NCI-H345 (cell line): Measurements from ENCODE around the gene ARL6IP4.

Source experiments
- DNase-seq: peaks from one replicate; lab custom pipeline; 2025; lab: John Stamatoyannopoulos, UW

ARL6IP4 gene

GRCh38 chr12:122978507-122978955 is 1.9 kb upstream of the ARL6IP4 start:
- DNase-seq = no peak

DNA sequence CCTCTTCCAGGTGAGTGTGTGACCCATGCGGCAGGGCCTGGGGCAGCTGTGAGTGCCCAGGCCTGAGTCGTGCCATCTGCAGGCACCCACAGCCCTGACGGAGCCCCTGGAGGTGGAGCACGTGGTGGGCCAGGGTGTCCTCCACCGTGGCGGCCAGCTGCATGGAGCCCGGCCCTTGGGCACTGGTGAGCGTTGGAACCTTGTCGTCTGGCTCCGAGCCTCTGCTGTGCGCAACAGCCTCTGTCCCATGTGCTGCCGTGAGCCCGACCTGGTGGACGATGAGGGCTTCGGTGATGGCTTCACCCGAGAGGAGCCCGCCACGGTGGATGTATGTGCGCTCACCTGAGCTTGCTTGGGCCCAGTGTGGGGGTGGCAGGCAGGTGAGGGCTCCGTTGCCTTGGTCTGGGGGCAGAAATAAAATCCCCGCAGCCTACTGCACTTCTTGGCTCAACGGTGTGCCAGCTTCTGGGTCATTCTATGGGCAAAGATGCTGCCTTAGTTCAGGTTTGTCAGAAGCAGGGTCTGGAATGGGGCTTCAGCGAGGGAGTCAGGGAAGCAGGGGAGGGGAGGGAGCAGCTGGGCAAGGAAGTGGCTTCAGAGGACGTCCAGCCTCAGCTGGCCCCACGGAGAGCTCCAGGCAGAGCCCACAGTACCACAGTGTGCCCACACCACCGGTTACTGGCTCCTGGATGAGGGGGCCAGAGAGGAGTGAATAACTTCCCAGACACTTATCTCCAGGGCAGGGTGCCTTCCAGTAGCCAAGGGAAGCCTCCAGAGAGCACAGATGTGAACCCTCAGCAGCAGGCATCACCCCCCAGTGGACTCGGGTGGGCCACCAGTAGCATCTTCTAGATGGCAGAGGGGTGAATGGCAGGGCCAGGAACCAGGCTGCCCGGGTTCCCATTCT is 1.2 kb upstream of the ARL6IP4 start:
- DNase-seq = no peak

GRCh38 chr12:122979908-122980182 is 636 bp upstream of the ARL6IP4 start:
- DNase-seq = no peak

DNA sequence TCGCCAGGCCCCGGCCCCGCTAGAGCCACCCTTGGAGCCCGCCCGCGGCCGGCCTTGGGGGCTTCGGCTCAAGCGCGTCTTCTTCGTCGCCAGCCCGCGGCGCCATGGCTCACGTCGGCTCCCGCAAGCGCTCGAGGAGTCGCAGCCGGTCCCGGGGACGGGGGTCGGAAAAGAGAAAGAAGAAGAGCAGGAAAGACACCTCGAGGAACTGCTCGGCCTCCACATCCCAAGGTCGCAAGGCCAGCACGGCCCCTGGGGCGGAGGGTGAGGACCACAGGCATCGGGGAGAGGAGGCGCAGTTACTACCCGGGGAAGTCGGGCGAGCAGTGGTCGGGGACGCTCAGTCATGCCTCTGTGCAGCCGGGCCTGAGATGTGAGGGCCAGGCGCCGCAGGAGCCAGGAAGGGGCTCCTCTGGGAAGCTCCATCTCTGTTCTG is 573 bp downstream of the ARL6IP4 start:
- DNase-seq = no peak

DNA sequence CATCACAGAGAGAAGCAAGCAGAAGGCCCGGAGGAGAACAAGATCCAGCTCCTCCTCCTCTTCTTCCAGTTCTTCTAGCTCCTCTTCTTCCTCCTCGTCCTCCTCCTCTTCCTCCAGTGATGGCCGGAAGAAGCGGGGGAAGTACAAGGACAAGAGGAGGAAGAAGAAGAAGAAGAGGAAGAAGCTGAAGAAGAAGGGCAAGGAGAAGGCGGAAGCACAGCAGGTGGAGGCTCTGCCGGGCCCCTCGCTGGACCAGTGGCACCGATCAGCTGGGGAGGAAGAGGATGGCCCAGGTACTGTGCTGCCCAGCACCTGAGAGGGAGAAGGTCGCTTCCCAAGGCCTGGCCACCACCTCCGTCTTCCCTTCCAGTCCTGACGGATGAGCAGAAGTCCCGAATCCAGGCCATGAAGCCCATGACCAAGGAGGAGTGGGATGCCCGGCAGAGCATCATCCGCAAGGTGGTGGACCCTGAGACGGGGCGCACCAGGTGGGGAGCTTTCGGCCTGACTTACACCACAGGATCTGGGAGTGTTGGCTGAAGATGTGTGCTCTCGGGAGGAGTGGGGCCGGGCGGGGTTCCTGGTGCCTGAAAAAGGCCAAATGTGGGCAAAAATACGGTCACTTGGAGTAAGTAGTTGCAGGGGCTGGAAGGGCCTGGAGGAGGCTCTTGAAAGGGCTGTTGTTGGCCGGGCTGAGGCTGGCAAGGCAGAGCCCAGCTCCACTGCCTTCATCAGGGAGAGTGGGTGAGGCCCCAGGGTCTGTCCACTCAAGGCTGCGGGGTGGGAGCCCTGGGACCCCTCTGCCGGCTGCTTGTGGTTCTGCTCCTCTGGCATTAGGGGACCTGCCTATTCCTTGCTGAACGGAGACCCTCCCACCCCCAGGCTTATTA is 1.4 kb downstream of the ARL6IP4 start:
- no peak for DNase-seq

DNA sequence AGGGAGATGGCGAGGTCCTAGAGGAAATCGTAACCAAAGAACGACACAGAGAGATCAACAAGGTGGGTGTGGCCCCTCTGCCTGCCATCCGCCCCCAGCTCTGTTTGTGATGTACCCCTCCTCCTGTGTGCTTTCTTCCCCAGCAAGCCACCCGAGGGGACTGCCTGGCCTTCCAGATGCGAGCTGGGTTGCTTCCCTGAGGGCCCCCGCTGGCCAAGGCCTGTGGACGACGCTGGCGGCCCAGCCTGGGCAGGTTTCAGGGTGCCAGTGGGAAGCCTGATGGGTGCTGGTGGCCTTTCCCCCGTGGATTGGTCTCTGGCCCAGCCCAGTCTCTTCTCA is 2.0 kb downstream of the ARL6IP4 start:
- DNase-seq = no peak

DNA sequence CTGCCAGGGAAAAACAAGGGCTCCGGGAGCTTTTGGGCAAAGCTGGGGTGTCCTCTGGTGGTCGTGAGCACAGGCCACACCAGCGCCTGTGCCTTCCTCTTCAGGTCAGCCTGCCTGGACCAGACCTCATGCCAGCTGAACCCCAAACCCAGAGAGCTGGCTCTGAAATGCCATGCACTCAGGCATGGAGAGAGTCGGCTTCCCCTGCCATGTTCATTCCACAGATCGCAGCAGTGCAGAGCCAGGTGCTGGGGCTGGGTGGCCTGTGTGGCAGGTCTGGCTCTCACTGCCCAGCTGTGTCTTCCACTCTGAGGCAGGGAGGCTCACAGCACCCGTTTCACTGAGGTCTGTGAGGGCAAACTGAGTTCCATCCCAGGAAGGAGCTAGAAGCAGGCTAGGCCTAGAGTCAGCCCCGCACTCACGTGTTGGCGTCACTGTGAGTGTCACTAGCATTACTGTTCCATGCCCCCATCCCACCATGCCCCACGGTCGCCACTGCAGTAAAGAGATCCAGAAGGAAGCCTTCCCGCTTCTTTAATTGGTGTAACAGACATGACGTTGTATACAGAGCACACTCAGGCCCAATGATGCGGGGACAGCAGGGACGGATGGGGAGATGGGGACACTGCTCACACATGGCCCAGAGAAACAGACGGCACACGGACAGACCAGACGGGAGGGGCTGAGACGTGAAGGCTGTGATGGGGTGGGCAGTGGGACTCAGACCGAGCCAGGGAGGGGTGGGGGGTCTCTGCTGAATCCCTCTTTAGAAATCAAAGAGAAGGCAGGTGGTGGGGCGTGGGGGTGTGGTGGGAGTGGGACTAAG is 2.7 kb downstream of the ARL6IP4 start:
- no peak for DNase-seq

- no peak for DNase-seq
These were observed 3.5 kb downstream of the ARL6IP4 start for GRCh38 chr12:122983789-122984515.

DNA sequence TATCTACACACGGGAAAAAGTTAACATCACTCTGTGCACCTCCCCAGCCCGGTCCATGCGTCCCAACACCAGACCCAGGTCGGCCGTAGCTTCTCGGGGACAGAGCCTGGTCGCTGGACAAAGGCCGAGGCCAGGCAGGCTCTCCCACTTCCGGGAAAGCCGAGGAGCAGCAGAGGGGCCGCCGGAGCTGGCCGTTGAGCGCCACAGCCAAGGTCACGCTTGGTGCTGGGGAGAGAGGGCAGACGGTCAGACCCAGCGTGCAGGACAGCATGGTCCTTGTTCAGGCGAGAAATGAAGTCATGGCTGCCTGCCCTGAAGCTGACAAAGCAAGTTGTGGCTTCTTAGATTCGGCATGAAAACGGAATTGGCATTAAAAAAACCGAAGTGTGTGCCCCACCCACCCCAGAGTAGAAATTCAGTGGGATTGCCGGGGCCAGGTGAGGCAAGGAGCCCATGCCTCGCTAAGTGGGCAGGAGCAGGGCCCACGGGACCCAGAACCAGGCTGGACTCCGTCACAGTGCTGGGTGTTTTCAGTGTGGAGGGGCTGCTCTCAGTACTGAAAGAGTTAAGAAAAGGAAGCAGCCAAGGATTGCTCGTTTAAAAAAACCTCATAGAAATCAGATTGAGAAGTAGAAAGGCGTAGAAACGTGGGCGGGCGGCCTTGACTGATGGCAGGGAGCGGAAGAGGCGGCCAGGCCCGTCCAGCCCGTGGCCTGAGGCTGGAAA is 4.3 kb downstream of the ARL6IP4 start:
- DNase-seq = no peak

DNA sequence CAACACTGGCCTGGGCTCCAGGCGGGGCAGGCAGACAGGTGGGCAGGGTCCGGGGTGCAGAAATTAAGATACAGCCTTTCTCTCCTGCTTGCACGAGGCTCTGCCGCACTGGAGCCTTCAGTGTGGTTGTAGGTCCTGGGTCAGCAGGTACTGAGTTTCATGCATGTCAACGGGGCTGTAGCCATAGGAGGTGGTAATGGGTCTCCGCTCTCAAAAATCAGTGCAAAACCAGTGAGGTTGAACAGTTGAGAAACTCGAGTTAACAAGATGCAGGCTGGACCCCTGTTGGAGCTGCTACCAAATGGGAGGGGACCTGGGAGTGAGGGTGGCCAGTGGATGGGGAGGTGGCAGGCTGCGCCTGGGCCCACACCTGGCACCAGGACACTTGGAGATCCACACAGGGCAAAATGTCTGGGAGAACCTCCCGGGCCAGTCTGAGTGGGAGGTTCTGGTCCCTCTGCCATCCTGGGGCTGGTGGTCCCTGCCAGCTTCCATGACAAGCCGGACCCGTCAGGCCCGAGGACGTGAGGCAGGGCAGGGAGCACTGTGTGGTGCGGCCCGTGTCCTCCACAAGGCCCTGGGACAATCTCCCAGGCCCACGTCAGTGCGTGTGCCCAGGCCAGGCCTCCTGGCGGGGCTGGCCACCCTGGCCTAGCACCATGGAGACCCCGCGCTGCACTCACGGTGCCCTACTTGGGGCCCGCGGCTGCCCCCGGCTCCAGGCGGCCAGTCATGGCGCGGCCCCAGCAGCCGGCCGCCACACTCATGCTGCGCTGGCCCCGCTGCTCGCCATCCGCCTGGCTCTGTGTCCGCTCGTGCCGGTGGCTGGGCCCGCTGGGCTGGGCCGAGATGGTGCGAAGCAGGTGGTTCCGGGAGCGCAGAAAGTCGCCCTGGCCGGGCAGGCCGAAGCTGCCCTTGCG is 5.1 kb downstream of the ARL6IP4 start:
- no peak for DNase-seq

GRCh38 chr12:122986258-122986871 is 5.9 kb downstream of the ARL6IP4 start:
- DNase-seq = no peak

DNA sequence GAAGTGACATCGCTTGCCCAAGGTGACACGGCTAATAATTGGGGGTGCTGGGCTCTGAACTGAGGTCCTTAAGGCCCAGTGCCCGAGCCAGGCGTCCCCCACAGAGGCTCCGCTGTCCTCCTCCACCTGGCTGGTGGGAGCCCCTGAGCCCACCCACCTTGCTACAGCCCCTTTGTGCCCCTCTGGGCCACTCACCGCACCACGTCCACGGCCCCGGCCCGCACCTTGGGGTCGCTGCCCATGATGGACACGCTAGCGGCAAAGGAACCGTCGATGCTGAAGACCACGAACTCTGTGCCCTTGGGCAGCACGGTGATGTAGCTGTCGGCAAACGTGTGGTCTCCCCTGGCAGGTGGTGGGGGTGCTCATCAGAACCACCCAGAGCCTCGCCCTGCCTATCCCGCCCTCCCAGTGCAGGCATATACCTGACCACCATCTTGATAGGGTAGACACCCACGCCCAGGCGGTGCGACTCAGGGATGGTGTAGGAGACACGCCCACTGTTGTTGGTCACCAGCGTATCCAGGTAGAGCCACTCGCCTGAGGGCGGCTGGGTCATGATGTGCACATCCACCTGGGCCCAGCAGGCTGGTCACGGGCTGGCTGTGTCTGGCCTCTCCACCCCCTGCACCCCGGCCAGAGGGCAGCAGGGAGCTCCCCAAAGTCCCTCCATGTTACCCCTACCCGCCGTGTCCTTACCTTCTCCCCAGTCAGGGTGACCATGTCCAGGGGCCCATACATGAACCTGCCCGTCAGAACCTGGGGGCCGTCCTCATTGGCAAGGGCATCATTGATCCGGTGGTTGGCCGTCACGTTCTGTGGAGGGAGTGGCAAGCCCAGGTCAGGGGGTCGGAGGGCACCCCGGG is 6.8 kb downstream of the ARL6IP4 start:
- no peak for DNase-seq

- DNase-seq = no peak
These were observed 7.6 kb downstream of the ARL6IP4 start for GRCh38 chr12:122988036-122988435.

DNA sequence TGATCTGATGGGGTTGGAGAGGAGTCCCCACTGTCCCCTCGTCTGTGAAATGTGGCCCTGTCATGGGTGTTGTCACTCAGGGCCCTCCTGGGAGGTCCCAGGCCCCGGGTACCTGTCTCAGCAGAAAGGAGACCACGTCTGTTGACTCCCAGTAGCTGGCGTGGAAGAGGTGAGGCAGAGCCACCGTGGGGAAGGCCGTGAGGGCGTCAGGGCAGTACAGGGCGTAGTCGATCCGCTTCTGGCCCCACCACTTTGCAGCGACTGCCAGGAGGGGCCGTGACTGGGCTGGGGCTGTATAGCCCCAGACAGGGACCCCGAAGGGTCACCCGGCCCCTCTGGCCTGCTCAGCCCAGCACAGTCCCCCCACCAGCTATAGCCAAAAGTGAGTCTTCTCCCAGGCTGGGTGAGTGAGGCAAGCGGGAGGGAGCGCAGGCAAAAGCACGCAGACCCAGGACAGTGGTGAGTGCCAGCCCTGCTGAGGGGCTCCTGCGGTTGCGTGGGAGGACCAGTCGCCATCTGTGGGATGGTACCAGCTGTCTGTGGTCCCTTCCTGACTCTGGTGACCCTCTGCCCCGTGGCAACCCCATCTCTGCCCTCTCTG is 8.2 kb downstream of the ARL6IP4 start:
- no peak for DNase-seq

GRCh38 chr12:122989225-122989839 is 8.9 kb downstream of the ARL6IP4 start:
- no peak for DNase-seq

DNA sequence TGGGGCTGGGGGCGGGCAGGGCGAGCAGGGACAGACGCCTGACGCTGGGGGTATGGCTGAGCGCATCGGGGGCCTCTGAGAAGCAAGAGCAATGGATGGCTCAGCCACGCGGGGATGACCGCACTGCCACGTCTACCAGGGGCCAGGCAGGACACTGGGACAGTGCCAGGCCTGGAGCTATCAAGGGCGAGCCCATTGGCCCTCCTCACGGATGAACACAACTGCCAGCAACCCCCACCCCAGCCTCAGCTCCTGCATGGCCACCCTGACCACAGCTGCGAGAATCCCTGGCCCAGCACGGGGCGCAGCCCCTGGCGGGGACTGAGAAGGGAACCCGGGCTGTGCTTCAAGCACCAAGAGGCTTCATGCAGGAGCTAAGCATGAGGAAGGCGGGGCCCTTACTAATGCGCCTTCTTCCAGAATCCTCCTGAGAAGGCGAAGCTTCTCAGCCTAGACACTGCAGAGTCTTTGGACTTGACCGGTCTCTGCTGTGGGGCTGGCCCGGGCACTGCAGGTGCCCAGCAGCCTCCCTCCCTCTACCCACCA is 9.5 kb downstream of the ARL6IP4 start:
- DNase-seq = no peak

DNA sequence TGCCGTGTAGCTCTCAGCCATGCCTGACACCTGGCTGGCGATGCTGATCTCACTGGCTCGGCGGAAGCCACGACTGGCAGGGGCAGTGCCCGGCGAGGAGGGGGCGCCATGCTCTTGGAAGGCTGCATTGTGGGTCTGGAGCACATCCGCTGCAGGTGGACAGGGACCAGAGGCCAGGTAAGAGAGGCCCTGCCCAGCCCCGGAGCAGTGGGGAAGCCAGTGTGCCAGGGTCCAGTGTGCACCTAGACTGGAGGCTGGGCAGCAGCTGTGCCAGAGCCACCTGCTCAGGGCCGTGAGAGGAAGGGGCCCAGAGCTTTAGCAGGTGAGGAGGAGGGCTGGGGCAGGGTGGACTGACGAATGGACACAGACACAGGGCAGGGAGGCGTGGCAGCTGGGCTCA is 10.1 kb downstream of the ARL6IP4 start:
- no peak for DNase-seq
